HG03354 (cell line): ENCODE data around the gene MICALL1.

Experiments used
- ATAC-seq: cut with Tn5 transposase; IDR thresholded peaks from one replicate; pipeline ENCODE4 v1.9.1; 2021; ENCODE audit warnings: mild to moderate bottlenecking; ENCODE audit not compliant: unreplicated experiment, poor library complexity, severe bottlenecking

MICALL1 gene

GRCh38 chr22:37898441-37899181 lies 7.5 kb upstream of the MICALL1 start:
- ATAC-seq, result no peak

GRCh38 chr22:37904572-37905533 lies 1.2 kb upstream of the MICALL1 start:
- no peak for ATAC-seq

GRCh38 chr22:37906364-37907008 lies 389 bp downstream of the MICALL1 start:
- ATAC-seq, result no peak

- ATAC-seq, result no peak
Measured at GRCh38 chr22:37907036-37907954, 1.2 kb downstream of the MICALL1 start.

GRCh38 chr22:37909766-37910165 lies 3.7 kb downstream of the MICALL1 start:
- ATAC-seq, result no peak

- ATAC-seq, result no peak
Measured at GRCh38 chr22:37910890-37911672, 5.0 kb downstream of the MICALL1 start.

GRCh38 chr22:37911697-37912096 lies 5.6 kb downstream of the MICALL1 start:
- no peak for ATAC-seq

- no peak for ATAC-seq
Measured at GRCh38 chr22:37912171-37912570, 6.1 kb downstream of the MICALL1 start.

GRCh38 chr22:37913233-37913721 lies 7.2 kb downstream of the MICALL1 start:
- ATAC-seq, result no peak

GRCh38 chr22:37916311-37916710 lies 10.2 kb downstream of the MICALL1 start:
- no peak for ATAC-seq

GRCh38 chr22:37917874-37918548 lies 11.9 kb downstream of the MICALL1 start:
- ATAC-seq, result no peak

- ATAC-seq, result no peak
Measured at GRCh38 chr22:37918580-37919270, 12.6 kb downstream of the MICALL1 start.

- no peak for ATAC-seq
Measured at GRCh38 chr22:37920126-37920525, 14.0 kb downstream of the MICALL1 start.

GRCh38 chr22:37922191-37922590 lies 16.1 kb downstream of the MICALL1 start:
- ATAC-seq, result no peak

- no peak for ATAC-seq
Measured at GRCh38 chr22:37923927-37924326, 17.8 kb downstream of the MICALL1 start.

GRCh38 chr22:37924386-37925065 lies 18.4 kb downstream of the MICALL1 start:
- no peak for ATAC-seq

GRCh38 chr22:37925330-37925729 lies 19.2 kb downstream of the MICALL1 start:
- ATAC-seq, result no peak
